Fibroblast of lung (primary cell): ENCODE results near the gene CUTA.

Experiments used
- EZH2 ChIP-seq: IDR thresholded peaks from 2 replicates; pipeline ENCODE4 v1.5.1; 2012; ENCODE audit warnings: low read length, control low read depth, mild to moderate bottlenecking; ENCODE audit errors: missing control alignments
- TF ChIP-seq, protein P1 (sequence below), 2 donors: IDR thresholded peaks in 1 of 2; conservative IDR thresholded peaks in 1 of 2; 1 replicate in 1 of 2; 2 replicates in 1 of 2; pipeline ENCODE4 v1.5.1; 2011 to 2012; ENCODE audit warnings: low read length in 2 of 2, control low read depth in 1 of 2, inconsistent platforms in 1 of 2, low read depth in 1 of 2, mild to moderate bottlenecking in 1 of 2

- TF ChIP-seq, protein P1, sequence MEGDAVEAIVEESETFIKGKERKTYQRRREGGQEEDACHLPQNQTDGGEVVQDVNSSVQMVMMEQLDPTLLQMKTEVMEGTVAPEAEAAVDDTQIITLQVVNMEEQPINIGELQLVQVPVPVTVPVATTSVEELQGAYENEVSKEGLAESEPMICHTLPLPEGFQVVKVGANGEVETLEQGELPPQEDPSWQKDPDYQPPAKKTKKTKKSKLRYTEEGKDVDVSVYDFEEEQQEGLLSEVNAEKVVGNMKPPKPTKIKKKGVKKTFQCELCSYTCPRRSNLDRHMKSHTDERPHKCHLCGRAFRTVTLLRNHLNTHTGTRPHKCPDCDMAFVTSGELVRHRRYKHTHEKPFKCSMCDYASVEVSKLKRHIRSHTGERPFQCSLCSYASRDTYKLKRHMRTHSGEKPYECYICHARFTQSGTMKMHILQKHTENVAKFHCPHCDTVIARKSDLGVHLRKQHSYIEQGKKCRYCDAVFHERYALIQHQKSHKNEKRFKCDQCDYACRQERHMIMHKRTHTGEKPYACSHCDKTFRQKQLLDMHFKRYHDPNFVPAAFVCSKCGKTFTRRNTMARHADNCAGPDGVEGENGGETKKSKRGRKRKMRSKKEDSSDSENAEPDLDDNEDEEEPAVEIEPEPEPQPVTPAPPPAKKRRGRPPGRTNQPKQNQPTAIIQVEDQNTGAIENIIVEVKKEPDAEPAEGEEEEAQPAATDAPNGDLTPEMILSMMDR (conservative IDR thresholded peaks at IDR 0.05 in 1 of 2, IDR thresholded peaks at IDR 0.05 in 1 of 2; ENCODE audit: low read depth in 1 of 2, low read length in 2 of 2), result no peak
- no peak for TF ChIP-seq EZH2
Observed at GRCh38 chr6:33424855-33425667, 7.2 kb upstream of the CUTA start.
